Fibroblast of skin of right quadriceps (primary cell): ENCODE data around the gene ZNF407.
A peak's percentile ranks its signal among the peaks of the same experiment; 100 is the strongest.

ENCODE experiments used
- DNase-seq: peaks from one replicate; pipeline ENCODE4 v3.0.0-alpha.2; 2013

The ZNF407 gene

GRCh38 chr18:74796841-74797576 lies 199.3 kb downstream of the ZNF407 start:
- DNase-seq, result peak; percentile 85

- no peak for DNase-seq
These were observed 200.0 kb downstream of the ZNF407 start for GRCh38 chr18:74797577-74798151.

- DNase-seq, result no peak
These were observed 201.9 kb downstream of the ZNF407 start for GRCh38 chr18:74799542-74799941.

DNA sequence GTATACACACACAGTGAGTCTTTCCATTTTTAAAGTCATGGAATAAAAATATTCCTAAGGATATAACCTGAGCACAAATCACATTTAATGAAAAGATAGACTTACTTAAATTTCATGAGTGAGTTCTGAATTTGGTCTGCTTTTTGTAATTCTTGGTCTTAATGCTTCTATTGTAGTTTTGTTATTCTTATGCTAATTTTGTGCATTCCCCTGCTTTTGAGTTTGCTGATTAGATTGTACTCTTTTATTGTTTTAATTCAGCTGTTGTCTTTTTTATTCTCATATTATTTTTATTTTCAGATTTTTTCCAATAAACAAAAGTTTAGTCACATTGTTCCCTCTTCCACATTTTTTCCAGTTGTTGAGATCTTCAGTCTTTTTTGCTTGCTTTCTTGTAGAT lies 202.4 kb downstream of the ZNF407 start:
- no peak for DNase-seq

GRCh38 chr18:74803117-74803516 lies 205.4 kb downstream of the ZNF407 start:
- DNase-seq, result no peak

DNA sequence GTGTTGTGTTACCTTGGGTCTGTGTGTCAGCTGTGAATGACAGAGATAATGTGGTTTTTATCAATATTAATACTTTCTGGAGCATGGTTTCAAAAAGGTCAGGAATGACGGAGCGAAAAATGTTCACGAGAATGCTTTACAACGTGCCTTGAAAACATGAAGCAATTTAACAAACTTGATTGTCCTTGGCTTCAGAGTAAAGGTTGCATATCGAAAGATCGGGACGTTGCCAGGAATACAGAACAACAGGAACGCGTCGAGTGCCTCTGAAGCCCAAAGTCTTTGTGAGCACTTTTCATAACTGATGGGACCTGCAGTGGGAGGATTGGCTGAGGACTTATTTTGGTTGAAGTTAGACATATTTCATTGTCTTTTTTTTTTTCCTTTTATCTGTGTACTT lies 206.1 kb downstream of the ZNF407 start:
- no peak for DNase-seq

GRCh38 chr18:74804677-74805076 lies 207.0 kb downstream of the ZNF407 start:
- DNase-seq, result no peak

- no peak for DNase-seq
These were observed 208.4 kb downstream of the ZNF407 start for GRCh38 chr18:74806073-74806472.

DNA sequence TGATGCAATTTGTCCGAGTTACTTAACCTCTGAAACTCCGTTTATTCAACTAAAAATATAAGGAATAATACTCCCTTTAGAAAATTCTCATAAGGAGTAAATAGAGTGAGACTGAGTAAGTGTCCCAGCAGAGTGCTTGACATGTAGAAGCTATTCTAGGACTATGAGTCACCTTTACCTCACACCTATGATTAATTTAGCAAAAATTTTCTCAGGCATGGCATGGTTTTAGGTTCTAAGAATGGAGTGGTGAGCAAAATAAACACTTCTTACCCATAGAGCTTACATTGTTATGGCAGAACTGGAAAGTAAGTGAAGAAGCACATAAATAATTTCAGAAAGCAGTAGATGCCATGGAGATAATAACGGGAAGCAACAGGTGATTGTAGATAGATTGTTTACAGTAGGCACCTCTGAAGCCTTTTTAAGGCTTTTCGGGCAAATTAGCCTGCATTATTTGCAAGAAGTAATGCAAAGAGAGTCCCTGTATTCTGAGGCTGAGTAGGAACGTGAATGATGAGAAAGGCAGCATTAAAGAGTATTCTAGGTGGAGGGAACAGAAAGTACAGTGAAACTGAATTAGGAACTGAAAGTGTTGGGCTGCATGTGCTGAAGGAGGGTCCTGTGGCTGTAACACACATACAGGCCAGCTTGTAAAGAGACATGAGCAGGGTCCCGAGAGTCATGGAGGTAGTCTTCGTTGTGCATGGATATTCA lies 209.2 kb downstream of the ZNF407 start:
- DNase-seq, result peak; percentile 87

DNA sequence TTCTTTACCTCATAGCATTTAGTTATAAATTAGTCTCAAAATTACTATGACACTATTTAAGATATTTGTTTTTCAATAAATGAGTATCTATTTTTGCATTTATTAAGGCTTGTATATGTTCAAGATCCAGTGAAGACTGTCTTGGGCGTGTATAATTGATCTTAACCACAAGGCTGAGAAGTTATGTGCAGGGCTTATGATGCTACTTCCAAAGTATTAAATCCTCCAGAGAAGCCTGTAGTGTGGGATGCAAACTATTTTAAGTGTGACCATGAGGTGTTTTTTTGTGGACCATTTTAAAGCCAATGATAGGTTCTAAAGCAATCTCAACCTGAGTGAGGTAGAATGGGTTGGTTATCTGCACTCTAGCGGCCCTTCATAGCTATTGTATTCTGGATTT lies 219.9 kb downstream of the ZNF407 start:
- peak; percentile 24 for DNase-seq

GRCh38 chr18:74818516-74819175 lies 221.0 kb downstream of the ZNF407 start:
- DNase-seq, result no peak

DNA sequence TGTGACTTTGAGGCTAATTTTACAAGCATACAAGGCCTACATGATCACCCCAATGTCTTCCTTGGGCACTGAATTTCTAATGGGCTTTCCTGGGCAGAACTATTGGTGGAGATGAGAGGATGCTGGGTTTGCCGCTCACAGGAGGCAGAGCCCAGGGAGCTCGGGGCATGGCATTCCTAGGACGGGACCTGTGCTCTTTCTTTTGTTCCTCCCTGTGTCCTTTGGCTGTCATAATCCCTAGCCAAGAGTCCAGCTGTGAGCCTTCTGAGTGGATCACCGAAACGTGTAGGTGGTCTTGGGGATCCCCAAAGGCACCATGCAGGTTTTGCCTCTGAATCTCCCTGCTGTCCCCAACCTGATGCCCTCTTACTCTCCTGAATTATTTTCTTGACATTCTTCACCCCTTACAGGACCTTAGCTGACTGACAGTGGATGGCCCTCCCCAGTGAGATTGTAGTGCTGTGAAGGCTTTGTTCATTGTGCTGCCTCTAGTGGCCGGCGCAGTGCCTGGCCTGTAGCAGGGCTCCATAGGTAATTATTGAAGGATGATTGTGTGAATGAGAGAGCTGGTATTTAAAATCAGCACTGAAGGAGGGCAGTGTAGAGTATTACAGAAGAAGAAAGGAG lies 221.9 kb downstream of the ZNF407 start:
- DNase-seq, result no peak

DNA sequence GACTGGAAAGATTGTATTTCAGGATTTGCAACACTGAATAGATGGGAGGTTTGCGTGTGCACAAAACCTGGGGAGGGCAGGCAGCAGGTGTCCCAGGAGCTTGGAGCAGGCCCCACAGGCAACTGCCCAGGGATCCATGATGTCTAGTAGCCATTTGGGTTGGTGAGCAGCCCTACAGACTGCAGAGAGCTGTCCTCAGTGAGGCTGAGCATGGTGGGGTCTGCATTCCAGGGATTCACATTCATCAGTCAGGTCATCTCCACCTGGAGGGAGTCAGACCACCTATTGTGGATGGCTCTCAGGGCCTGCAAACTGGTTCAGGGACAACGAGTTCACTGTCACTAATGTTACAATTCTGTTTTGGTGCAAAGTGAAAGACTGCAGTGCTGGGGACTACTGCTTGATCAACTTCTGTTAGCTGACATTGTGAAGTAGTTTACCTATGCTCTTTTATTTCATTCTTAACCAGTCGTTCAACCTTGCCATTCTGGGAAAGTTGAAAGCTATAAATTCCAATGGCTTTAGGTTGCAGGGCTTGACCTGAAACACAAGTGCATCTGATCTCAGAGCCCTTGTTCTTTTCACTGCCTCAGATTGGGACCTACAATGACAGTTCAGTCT lies 222.6 kb downstream of the ZNF407 start:
- no peak for DNase-seq

DNA sequence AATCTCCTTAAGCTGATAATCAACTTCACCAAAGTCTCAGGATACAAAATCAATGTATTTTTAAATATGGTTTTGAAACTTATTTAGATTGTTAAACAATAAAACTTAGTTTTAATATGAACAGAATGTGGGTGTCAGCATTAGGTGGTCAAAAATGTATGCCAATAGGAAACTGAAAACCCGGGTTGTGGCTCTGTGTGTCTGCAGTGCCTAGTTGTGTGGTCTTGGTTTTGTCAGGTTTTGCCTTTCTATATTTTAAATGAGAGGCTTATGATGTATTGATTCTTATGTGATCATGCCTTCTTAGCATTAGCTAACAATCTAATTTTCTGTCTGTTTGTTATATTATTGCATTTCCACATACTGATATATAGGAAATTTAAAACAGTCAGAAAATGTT lies 227.8 kb downstream of the ZNF407 start:
- DNase-seq, result no peak

- DNase-seq, result no peak
These were observed 228.9 kb downstream of the ZNF407 start for GRCh38 chr18:74826572-74826971.

DNA sequence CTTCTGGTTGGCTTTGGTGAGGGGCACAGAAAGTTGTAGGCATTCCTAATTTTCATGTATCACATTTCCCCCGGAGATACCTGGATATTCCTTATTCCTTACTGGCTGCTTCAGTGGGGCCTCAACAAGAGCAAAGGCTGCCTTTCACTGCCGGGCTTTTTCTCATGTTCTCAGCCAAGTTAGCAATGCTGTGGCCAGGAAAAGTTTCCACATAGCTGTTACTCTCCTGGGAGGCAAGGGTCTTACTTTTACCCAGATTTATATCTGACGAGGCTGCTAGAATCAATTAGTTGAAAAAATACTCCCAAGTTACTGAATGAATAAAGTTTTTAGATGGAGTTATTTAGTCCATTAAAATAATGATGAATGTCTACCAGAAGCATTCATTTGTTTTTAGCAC lies 230.5 kb downstream of the ZNF407 start:
- DNase-seq, result no peak

- peak; percentile 22 for DNase-seq
These were observed 234.0 kb downstream of the ZNF407 start for GRCh38 chr18:74831571-74832250.

- DNase-seq, result no peak
These were observed 234.7 kb downstream of the ZNF407 start for GRCh38 chr18:74832381-74832780.

GRCh38 chr18:74832999-74833398 lies 235.3 kb downstream of the ZNF407 start:
- no peak for DNase-seq

GRCh38 chr18:74834424-74835309 lies 237.0 kb downstream of the ZNF407 start:
- DNase-seq, result no peak
